ENCODE data around the gene DPP10.
"Not testable (repeated sequence)": the region's sequence is repeated elsewhere in the genome, so short reads cannot be mapped to it uniquely, and the experiment has no call there.

DPP10 gene

DNA sequence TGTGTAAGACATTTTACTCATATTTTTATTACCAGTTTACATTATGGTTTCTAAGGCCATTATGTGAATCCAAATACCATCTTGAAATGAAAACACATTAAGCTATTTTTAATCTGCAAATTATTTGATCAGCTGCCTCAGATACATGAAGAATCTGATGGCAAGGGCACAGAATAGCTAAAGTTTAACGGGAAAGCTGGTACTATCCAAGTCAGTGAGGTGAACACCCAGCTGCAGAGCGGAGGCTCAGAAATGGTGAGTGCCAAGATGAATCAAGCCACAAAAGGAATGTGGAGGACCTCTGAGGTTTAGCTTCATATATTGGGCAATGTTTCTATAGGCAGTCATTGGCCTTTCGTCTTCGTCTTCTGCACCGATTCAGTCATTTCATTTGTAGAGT, 75.1 kb downstream of the DPP10 start:
- FAIRE-seq, result no peak

DNA sequence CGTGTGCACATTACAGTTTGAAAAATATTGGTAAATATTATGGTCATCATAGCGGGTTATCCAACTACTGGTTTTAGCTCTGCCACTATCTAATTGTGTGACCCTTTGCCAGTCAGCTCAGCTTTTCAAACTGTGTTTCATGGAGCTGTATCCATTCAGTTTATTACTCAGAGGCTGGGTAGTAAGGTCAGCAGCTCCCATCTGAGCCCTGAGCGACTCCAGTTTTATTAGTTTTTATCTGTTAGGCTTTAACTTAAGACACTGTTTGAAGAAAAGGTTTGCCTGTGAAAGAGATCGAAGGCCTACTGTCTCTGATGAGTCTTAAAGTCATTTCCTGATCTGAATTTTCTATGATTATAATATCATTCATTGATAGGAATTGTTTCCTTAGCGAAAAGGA, 76.3 kb downstream of the DPP10 start:
- no peak for FAIRE-seq

DNA sequence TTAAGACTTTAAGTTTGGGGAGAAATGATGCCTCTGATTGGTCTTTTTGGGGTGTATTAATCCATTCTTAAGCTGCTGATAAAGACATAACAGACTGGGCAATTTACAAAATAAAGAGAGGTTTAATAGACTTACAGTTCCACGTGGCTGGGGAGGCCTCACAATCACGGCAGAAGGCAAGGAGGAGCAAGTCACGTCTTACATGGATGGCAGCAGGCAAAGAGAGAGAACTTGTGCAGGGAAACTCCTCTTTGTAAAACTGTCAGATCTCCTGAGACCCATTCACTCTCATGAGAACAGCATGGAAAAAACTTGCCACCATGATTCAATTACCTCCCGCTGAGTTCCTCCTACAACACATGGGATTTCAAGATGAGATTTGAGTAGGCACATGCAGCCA, 80.2 kb downstream of the DPP10 start:
- FAIRE-seq, result not testable (repeated sequence)

DNA sequence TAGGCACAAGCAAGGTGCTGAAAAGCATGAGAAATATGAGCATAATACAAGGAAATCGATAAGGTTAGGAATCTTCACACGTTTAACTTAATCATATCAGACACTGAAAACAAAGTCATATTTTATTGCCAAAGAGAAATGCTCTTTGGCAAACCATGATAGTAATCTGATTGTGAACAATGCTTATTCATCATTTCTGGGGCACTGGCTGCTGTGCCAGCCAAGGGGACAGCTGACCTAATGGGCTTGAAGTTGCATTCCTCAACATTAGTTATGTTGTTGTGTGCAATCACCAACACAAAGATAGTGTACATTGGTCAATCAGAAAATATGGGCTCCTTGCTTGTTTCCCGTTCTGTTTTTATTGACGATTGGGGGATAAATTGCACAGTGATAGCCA, 83.5 kb downstream of the DPP10 start:
- no peak for FAIRE-seq

DNA sequence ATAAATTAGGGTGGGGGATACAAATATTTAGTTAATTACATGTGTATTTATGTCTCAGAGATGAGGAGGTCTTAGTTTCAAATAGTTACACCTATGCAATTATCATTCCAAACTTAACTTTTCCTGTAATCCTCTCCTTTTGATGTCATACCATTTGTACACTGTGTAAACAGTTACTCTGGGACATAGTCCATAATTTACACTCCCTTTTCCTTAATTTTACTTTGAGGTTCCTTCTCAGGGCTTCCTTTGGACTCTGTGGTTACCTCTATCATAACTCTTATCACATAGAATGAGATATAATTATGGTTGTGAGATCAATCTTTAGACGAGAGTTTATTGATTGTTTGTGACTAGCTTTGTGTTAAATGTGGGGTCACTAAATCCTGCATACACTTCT, 84.4 kb downstream of the DPP10 start:
- FAIRE-seq, result no peak

DNA sequence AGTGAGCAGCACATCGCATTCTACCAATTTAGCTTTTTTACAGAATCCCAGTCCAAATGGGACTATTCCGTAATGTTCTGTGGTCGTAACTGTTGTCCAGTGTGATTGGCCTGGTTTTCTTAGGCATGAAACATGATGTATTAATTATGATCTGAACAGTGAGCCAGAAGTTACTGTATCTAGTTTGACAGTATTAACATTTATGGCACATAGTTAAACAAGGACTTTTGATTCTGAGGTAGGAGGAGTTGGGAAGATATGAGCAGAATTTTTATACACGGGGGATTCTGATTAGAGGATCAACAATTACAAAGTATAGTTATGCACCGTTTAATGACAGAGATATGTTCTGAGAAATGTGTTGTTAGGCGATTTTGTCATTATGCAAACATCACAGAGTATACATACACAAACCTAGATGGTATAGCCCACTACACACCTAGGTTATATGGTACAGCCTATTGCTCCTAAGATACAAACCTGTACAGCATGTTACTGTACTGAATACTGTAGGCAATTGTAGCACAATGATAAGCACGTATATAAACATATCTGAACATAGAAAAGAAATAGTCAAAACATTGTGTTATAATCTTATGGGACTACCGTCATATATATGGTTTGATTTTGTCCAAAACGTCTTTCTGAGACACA, 85.0 kb downstream of the DPP10 start:
- FAIRE-seq, result no peak

DNA sequence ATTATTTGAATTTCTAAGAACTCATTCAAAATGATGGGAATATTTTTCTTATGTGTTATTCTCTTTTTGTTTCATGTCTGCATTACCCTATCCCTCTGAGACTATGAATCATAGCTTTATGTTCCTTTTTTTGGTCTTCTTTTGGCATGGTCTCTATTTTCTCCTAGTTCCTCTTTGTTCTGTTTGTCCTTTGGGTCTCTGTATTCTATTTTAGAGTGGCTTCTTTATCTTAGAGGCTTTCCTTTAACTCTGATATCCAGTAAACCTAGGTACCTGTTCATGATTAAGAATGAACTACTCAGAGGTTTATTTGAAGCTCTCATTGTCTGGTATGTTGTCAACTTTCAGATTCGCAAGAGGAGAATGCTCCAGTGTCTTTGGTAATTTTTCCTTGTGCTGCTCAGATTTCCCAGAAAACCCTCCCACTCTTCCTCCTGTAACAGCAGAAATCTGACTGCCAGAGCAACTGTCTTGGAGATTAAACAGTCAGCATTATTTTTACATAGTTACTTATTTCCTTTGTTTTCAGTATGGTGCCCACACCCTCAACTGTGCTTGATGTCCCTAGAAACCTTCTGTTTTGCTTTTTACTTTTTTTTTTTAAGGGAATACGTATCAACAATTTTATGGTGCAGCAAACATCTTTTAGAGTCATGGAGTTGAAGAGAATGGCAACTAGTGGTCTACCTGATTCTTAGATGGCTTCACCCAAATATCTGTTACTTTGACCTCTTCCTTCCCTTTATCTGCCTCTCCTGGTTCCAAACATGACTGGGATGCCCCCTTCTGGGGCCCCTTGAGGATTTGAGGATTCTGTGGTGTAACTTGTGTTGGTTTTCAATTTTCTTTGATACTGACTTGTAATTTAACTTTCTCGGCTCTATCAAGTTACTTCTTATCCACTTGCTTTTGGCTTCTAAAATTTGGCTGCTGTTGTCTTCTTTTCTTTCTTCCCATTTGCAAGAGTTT, 92.0 kb downstream of the DPP10 start:
- FAIRE-seq, result no peak

DNA sequence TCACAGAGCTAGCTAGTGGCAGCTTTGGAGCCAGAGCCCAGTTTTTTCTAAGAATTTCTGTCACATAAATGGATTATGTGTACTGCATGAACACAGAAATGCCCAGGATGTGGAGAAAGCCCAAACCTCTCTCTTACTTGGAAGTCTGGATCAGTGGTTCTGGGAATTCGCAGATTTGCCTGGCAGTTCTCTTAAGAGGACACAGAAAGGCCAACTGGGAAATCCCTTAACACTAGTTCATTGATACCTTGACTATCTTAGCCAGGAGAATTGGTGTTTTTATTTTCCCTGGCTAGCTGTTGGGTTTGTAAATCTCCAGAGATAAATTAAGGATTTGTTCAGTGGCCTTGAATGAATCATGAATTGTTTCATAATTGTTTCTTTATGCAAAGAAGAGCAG, 95.3 kb downstream of the DPP10 start:
- no peak for FAIRE-seq

DNA sequence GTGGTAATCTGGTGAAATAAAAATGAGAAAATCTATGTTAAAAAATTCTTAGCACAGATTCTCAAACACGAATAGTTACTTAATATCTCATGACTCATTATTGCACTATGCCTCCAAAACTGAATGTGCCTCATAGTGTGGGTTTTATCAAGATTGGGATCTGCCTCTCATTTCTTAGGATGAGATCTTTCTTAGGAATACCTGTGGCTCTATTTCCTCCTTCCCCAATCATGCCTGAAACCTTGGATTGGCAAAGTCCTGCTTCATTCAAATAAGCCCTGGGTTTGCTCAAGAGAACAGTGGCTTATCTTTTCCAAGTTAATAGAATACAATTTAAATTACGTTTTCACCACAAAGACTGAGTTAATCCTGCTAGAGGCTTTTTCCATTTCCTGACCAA, 100.3 kb downstream of the DPP10 start:
- no peak for FAIRE-seq

DNA sequence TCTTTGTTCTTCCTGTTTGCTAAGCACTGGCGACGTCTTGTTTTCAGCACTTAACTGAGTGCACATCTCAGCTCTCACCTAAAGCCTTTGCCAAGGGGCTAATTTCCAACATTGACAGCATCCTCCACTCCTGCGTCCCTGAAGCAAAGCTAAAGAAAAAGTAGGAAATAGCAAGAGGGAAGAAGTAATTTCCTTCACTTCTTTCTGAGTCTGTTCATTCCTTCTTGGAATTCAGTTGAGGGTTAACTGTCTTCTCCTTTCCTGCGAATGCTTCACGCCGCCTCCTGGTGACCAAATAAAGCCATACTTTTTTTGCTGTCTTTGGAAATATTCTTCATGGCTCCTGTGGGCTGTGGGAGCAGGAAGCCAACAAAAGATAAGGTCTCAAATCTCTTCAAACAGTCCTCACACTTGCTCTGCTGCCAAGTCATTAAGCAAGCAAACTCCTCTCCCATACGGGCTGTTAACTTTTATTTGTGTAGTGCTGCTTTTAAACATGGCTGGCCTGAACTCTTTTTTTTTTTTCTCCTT, 100.9 kb downstream of the DPP10 start:
- FAIRE-seq, result no peak

DNA sequence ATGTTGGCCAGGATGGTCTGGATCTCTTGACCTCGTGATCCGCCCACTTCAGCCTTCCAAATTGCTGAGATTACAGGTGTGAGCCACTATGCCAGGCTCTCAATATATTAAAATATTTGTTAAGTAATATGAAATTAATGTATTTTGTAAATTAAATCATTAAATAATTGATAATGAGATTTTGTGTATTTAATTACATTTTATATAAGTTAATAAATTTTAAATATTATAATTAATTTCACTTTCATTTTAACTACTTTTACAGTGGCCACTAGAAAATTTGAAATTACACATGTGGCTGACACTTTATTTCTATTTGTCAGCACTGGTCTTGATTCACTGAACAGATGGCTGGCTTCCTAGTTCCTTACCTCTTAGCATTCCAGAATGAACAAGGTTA, 102.6 kb downstream of the DPP10 start:
- no peak for FAIRE-seq

DNA sequence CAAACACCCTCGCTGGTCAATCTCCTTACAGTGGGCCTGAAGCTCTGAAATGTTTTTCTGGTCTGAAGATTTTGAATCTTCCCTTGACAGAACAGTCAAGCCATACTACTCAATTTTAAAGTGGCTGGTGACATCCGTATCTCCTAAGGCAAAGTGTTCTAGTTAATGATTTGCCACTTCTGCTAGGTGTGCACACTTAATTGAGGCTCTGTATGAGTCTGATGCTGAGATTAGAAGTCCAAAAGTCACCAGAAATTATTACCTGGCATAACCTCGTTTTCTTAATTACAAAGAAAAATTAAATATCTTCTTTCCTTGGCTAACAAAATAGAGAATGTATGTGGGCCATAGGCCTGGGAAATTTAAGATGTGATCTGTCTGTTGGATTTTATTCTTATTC, 104.1 kb downstream of the DPP10 start:
- FAIRE-seq, result peak; percentile 85

DNA sequence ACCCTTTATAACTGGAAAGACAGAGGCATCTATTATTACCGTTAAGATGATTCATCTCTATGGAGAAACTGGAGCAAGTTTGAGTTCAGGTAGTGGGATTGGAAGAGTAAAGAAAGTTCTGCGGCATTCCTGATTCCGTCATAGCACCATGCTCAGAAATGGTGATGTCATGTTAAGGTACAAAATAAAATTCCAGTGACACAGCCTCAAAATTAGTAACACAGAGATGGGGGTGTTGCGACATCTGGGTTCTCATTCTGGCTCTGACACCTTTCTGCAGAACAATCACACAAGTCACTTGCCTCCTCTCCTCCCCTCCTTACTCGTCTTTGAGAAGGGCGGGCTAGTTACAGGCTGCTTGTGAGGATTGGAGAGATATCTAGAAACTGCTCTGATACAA, 105.7 kb downstream of the DPP10 start:
- FAIRE-seq, result no peak

DNA sequence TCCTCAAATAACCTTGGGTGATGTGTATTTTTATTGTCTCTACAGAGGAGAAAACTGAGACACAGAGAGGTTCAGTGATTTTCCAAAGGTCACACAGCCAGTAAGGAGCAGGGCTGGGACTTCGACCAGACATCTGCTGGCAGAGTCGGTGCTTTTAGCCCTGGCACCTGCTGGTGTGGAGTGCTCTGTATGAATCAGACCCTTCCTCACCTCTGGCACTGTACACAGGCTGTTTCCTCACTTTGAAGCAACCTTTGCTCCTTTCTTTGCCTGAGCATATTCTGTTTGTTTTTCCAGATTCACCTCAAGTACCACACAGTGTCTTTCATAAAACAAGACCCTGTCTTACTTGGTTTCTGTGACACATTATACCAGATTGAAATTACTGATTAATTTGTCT, 107.9 kb downstream of the DPP10 start:
- no peak for FAIRE-seq

DNA sequence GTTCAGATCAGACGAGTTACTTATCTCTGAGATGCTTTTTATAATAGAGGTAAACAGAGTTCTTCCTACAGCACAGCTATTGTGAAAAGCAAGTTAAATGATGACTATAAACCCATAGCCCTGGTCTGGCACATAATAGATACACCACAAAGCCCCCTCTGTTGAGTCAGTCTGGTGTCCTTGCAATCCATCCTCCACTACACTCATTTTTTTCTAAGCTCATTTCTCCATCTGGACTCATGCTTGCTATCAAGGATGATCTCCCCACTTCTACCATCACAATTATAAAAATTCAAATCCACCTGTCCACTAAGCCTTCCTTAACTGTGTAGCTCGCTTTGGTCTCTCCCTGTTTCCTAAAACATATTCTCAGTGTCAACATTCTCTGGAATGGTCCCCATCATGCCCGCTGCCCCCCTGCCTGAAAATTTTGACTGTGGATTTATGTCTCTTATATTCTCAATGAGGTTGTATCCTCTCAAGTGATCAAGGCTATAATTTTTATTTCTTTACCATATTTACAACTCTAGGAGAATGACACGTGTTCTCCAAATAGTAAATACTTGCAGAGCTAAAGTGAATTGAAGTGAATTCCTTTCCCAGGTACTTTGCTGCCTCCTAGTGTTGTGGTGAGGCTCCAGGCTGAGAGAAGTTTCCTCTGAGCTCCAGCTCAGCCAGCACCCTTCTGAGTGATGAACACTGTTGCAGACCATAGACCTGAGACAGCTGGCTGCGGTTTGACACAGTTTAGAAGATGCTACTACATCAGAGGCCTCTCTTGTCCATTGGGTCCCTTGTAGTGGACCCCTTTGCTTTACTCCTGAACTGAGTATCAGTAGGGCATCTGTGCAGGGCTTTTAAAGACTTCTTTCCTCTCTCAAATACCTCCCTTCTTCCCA, 108.7 kb downstream of the DPP10 start:
- peak; percentile 96 for FAIRE-seq

DNA sequence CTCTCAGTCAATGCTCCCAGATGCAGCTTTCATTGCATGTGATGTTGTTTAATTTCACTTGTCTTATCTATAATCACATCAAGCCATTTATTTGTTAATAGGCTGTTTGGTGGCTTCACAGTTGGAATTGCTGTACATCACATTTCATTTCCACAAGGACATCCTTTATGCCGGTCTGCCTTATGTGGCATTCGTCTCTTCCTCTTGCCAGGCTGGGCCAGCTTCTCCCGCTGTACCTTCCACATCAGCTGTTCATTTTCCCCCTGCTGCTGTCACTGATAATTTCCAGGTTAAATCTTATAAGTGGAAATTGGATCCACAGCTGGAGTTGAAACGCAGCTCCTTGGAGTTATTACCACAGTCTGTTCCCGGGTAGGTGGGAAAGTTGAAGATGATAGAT, 110.6 kb downstream of the DPP10 start:
- no peak for FAIRE-seq

DNA sequence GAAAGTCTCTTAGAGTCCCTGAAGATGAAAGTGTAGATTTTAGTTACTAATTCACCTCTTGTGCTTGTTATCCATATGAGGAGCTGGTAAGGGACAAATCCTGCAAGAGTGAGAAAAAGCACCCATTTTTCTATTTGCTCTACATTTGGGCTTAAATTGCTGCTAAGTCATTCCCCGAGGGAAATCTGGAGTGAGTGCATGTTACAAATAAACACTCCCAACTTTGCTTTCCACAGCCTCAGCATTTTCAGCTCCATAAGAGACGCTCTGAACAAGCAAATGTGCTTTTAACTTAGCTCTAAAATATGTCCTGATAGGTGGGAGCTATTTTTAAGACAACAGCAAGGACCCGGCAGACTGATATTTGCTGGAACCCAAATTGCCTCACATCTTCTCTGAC, 126.7 kb downstream of the DPP10 start:
- no peak for FAIRE-seq

DNA sequence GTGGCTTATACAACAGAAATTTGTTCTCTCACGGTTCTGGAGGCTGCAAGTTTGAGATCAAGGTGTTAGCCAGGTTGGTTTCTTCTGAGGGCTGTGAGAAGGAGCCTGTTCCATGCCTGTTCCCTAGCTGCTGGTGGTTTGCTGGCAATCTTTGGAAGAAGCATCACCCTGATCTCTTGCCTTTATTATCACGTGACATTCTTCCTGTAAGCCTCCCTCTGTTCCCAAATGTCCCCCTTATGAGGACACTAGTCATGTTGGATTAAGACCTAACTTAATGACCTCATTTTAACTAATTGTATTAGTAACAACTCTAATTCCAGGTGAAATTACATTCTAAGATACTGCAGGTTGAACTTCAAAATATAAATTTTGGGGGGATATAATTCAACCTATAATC, 135.2 kb downstream of the DPP10 start:
- no peak for FAIRE-seq

DNA sequence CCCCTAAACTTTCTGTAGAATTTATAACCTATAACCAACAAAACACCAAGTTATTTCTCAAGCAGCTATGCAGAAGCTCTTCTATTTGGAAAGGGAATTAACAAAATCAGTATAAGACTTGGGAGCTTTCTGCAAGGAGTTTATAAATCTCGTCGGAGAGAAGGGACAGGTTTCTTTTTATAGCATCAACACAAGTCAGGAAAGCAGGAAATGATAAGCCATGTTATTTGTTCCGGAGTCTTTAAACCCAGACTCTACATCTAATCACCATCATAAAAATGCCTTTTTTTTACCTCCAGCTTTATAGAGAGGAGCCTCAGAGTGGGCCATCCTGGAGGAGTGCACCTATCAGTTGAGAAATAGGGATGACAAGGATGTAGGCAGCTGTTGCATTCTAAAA, 137.1 kb downstream of the DPP10 start:
- no peak for FAIRE-seq

DNA sequence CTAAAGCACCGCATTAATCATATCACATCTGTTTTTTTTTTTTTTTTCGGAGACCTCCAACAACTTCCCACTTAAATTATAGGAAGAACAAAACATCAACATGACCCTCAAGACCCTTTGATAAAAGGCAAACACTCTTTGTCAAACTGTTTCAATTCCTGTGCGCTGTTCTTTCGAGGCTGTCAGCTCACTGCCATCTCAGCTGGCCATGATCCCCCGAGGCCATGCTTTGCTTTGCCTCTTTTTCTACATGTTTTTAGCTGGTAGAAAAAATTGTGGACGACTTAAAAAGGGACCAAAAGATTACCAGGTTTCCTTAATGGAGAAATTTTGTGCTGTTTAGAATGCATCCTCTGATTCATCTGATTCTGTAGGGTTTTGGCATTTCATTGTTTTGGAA, 138.2 kb downstream of the DPP10 start:
- FAIRE-seq, result no peak

DNA sequence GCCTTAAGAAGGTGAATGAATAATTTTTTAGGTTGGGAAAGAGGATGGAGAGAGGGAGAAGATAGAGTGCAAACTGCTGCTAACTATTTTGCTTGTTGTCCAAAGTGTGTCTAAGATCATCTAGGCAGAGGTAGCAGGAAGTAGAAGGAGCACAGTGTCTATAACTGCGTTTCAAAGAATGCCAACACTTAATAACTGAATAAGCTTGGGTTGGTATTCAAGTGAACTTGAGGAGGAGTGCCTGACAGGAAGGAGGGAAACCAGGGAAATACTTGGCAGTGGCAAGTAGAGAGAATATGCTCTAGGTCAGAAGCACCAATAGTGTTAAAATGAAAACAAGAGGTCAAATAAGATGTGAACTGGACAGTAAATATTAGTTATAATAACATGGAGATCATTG, 155.9 kb downstream of the DPP10 start:
- no peak for FAIRE-seq

DNA sequence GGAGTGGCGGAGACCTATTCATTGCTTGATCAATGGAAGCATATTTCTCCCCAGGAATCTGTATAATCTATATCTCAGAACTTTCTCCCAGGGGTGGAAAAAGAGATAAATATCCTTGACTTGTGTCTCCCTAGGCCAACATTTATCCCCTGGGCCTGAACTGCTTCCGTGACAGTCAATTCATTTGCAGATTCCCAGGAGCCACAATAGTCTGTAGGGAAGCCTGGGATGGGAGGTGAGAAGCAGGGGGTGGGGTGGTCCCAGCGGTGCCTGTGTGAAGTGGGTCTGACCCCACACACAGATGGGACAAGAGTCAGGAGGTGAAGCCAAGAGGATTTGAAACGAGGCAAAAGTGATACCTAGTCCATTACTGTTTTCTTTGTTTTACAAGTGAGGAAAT, 166.8 kb downstream of the DPP10 start:
- no peak for FAIRE-seq

DNA sequence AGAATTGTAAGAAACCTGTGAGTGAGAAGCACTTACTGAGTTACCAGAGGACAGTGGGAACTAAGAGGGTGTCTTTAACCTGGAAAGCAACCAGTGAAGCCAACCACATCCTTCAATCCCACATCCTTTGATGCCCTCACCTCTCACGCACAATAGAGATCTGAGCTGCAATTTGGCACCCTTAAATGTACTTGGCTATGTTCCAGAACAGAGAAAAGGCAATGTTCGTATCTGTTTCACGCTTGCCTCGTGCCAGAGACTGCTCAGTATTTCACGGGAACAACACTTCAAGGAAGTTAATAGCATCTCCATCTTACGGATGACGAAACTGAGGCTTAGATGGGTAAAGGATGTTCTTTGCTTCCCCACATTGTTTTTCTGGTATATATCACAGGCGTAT, 167.4 kb downstream of the DPP10 start:
- no peak for FAIRE-seq

All from islet of Langerhans (tissue), 1 donor.